Activated CD4-positive, CD25-positive, alpha-beta regulatory T cell treated with anti-CD3 and anti-CD28 coated beads, Interleukin-2, amount 50 U/mL, for 16 hours (primary cell): ENCODE results near the gene ASIC2.

Experiments used
- DNase-seq: peaks from one replicate; pipeline ENCODE4 v3.0.0-alpha.2; 2020; ENCODE audit warnings: low read depth, low spot score

ASIC2 gene

DNA sequence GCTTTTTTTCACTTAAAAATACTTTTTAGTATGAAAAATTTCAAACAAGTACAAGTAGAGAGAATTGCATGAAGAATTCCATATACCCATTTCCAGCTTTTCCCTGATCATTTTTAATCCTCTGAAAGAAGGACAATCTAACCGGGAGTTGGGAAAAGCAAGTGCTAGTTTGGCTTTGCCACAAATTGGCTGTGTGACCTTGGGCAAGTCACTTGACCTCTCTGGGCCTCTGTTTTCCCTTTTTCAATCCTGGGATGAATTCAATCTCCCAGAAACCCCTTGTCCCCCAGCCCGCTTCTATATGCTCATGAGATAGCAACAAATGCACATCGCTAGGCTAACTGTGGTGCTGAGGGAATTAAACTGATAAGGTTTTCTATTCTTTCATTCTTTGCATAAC, 49.4 kb downstream of the ASIC2 start:
- no peak for DNase-seq

DNA sequence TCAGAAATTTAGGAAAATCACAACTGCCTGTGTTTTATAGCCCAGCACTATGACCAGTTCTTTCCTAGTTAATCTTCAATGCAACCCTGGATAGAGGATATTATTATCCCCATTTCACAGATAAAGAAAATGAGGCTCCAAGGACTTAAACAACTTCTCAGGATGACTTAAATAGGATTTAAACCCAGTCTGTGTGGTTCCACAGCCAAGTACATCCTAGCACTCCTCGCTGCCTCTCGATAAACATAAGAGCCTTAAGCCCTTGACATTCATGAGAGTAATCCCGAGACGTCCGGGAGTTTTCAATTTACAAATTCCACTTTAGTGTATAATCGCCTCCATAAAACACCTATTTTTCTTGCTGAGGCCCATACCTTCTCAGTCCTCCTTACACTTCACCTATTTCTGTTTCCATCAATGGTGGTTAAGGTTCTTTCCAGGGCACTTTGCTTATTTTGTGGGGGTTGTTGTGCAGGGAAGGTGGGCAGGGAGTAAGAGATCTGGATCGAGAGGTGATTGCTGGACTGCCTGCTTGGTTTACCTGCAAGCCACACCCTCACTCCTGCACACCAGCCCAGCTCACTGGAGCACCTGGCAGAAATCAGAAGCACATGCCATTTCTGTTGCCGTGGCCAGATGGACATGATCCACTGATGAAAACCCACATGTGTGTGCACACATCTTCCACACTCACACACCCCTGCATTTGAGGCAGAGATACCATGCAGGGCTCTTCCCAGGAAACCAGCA, 50.5 kb downstream of the ASIC2 start:
- no peak for DNase-seq

DNA sequence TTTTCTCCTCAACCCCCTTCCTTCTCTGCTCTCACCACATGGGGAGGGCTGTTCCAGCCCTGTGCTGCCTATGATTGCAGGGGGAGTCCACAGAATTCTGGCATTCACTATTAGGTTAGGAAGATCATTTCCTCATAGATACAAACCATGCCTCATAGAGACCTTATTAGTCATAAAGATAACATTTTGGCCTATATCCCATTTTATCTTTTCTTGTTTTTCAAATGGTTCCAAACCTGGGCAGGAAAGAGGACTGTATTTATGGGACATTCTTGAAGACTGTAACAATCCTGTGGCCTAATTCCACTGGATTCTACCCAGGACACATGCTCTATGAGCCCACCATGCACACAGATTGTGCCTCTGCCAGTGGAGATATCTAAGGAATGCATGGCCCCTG, 51.7 kb downstream of the ASIC2 start:
- DNase-seq = no peak

DNA sequence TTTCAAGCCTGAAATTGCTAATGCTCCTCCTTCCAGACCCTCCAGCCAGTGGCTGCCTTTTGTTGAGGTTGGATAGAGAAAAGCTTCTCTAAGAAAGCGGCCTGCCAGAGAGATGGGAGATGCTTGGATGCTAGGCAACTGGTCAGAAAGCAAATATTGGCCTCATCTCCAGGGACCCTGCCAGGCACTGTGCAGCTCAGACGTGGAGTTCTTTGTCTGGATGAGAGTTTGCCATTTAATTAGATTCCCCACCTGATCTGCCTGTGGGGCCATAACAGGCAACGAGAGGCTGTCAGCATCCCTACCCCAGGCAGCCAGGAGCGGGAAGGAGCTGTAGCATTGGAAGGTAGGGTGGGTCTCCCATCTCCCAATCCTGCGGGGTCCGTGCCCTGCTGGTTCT, 52.7 kb downstream of the ASIC2 start:
- no peak for DNase-seq

DNA sequence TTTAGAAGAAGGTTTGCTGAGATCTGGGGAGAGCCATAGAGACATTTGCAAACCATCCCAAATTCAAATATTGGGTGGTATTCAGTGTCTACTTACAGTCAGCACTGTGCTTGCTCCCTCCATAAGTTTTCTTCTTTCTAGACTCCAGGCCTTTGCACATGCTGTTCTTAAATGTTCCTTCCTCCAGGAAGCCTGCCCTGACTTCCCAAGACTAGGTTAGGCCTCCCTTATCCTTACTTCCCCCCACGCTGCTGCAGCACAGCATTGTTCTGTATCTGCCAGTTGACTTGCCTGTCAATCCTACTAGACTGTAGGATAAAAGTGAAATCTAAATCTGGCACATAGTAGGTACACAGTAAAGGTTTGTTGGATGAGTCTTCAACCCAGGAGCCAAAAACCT, 53.4 kb downstream of the ASIC2 start:
- no peak for DNase-seq

DNA sequence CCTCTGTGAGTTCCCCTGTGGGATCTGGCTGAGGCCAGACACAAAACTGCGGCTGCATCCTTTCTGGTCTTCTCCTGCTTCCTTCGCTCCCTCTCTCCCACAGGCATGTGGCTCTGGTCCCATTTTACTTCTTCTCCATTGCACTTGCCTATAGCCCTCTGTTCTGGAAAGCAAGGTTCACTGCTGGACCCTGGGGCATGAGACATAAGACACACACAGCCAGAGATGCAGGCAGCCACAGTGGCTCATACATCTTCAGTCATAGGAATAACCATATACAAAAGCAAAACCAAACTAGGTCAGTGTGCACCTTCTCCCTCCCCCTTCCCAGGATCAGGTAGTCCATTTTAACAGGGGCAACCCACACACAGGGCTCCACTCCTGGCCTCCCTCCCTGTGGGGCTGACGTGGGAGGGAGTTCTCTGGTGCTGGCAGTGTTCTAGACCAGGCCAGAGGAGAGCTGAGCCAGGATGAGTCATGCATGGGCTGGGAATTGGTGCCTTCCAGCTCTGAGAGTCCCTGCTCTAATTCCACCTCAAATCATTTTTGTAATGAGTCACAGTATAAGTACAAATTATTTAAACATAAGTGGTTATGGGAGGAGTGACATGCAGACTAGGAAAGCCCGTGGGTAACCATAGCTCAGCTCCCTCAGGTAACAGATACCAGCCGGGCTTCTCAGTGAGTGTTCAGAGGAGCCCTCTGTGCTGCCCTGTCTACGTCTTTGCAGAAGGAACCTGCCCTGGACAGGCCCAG, 58.0 kb downstream of the ASIC2 start:
- no peak for DNase-seq

DNA sequence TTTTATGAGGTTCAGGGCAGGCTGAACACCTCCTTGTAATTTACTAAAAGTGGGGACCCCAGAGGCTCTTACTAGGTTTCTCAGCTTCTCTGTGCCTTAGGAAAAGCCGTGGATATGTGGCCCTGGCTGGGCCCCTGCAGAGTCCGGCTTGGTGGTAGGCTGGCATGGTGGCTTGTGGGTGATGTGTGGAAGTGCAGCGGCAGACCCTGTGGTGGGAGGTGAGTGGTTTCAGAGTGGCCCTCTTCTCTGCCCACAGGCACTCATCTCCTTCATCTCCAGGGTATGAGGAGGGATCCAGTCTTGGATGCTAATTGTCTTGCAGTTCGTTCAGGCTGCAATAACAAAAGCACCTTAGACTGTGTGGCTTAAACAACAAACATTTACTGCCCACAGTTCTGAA, 58.9 kb downstream of the ASIC2 start:
- DNase-seq = no peak

DNA sequence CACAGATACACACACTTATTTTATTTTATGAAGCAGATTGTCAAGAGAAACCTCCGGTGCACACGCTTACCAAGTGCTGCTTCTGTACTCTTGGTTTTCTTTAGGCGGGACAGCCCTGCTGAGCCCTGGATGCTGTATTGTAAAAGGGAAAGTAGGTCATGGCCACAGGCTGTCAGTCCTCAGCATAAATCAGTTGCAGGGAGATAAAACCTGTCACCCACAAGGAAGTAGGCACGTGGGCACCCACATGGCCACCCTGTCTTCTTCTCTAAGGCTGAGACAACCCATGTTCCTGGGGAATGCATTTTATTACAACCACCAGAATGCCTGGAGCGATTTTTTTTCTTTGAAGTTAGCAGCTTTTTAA, 59.3 kb downstream of the ASIC2 start:
- DNase-seq = no peak

DNA sequence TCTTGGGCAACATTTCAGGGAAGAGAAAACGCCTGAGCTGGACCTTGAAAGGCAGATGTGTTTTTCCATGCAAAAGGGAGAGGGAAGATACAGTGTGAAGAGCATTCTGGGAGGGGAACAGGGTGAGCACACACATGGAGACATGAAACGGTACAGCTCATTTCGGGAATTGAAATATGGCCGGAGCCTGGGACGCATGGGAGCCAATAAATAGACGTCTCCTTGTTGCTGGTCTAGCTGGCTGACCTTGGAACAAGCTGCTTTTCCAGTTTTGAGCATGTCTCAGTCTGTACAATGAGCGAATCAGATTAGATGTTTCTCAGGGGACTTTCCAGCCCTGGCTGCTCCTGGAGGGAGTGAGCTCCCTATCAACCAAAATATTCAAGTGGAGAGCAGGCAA, 63.6 kb downstream of the ASIC2 start:
- DNase-seq = no peak

DNA sequence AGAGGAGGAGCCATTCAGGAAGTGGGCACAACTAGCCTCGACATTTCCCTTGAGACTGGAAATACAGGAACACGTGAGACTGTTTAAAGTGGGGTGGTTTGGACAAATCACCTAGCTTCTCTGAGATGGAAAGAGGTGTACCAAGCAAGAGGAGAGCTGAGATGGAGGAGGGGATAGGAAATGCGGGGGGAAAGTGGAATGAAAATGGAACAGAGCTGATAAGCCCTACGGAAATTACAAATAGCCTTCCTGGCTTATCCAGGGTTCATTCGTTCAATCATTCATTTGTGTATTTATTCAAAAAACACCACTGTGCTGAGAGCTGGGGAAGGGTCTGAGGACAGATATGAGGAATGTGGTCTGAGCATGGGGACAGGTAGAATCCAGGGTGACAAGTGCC, 64.1 kb downstream of the ASIC2 start:
- no peak for DNase-seq

DNA sequence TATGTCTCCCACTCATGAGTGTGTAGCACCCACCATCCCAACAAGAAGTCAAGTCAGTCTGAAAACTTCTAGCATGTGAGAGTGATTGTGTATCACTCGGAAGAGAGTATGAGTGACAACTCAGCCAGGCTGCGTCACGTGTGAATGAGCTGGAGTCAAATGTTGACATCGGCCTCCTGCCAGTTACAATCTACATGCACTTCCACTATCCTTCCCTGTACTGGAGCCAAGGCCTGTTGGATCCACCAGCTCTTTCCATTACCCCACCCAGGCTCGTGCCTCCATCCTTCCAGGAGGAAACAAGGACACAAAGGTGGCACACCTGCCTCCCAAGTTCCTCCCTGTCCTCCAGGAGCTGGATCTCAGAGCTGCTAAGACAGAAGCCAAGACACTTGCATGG, 64.5 kb downstream of the ASIC2 start:
- DNase-seq = no peak

DNA sequence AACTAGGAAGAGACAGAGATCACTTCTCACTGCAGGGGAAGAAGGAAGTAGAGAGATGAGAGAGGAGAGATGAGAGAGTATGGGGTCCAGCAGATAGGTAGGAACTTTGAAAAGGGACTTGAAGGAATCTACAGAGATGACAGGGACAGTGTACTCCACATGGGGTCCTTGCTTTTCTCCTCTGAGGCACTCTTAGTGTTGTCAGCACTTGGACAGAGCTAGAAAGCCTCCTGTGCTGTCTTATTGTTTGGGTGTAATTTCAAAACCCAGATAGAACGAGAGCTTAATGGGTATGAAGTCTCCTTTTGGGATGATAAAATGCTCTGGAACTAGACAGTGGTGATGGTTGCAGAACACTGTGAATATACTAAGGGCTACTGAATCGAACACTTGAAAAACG, 65.2 kb downstream of the ASIC2 start:
- no peak for DNase-seq

DNA sequence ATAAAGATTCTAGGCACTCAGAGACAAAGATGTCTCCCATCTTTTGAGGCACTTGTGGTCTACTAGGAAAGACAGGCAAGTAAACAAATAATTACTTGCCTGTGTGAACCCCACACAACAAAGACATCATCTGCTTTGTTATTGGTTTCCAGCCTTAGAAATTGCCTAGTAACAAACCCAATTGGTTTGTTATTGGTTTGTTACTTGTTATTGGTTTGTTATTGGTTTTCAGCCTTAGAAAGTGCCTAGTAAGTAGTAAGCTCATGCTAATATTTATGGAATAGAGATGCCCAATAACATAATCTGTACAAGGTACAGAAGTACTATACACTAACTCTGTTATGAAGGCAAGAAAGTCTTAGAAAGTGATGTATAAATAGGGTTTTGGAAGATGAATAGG, 67.1 kb downstream of the ASIC2 start:
- DNase-seq = no peak

DNA sequence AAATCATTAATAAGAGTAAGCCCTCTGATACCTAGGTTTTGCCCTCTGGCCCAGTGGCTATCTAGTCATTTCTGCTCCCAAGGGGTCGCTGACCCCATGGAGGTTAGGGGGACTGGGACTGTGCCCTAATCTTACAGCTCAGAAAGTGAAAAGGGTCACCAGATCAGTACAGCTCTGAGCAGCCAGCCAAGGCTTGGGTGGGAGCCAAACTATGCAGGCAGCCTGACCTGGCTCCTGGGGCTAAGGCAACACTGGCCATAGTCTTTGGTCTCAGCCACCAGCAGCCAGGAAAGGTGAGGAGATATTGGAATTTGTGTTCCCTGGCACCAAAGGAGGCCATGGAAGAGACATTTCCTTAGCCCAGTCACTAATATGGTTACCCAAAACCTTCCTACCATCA, 67.6 kb downstream of the ASIC2 start:
- DNase-seq = no peak

DNA sequence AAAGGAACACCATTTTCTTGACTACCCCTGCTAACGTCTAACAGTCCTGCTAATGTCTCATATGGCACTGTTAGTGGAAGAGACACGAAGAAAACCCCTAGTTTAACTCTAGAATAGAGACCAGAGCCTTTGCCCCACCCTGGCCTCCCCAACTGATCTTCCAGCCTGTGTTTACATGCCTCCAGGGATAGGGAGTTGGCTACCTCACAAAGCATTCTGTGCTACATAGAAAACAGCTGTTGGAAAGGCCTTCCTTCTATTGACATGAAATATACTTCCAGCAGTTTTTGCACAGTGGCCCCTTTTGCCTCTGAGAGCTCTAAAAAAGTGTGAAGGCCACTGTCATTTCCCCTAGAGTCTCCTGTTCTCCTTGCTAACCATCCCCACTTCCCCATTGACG, 73.1 kb downstream of the ASIC2 start:
- DNase-seq = no peak

DNA sequence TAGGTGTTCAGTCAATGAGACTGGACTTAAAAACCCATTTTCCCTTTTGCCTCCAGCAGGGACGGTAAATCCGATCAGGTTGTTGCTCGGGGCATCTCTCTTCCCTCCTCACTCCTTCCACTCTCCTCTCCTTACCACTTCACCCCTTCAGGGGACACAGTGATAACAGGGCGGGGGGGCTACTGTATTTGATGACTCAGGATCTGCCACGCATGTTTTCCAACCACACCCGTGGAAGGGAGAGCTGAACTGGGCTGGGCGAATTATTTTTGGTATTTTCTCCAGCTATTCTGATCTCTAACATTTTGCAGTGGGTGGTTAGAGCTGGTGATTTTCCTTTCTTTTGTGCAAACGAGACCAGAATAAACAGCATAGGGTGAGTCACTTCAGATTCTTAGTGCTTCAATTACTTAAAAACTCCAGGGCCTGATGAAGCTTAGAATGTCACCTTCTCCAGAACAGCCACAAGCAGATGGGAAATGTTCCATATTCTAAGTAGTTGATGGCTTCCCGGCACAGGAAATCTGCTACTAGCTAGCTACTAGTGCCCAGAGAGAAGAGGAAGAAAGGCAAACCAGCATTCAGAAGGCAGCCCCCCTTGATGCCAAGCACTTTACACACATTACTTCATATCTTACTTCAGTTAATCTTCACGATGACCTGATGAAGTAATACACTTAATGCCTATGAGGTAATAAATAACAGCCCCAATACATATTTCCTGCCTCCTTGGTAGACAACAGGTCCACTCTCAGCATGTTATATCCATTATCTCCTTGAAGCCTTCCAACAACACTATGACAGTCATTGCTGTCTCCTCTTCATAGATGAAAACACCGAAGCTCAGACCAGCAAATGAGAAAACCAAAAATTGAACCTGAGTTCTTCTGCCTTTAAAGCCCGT, 74.1 kb downstream of the ASIC2 start:
- no peak for DNase-seq

DNA sequence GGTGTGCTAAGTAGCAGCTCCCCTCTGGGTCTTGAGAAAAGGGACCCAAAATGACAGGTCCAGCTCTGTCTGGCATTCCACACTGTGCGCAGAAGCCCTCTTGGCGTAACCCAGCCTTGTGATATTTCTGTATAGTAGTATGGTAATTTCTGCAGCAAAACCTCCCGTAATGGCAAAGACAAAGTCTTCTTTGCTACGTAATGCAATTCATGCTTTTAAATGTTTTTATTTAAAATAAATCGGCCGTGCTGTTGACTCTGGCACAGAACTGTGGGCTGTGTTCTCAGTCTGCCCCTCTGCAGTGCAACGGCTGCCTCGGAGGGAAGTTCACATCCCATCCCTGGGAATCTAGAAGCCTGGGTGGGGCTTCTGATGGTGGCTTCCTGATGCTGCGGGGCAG, 75.2 kb downstream of the ASIC2 start:
- DNase-seq = no peak

DNA sequence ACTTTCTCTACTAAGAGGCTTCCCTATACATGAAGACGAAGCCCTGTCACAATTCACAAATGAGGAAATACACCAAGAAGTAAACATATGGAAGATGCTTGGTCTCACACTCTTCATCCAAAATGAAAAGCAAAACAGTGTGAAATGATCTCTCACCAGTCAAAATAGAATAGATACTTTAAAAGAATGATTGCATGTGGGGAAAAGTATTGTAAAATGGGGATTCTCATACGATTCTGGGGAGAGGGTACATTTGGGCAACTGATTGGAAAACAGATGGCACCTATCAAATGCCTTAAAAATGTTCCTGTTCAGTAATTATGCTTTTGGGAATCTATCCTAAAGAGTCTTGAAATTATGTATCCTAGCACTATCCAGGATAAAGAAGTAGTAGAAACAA, 78.1 kb downstream of the ASIC2 start:
- no peak for DNase-seq

DNA sequence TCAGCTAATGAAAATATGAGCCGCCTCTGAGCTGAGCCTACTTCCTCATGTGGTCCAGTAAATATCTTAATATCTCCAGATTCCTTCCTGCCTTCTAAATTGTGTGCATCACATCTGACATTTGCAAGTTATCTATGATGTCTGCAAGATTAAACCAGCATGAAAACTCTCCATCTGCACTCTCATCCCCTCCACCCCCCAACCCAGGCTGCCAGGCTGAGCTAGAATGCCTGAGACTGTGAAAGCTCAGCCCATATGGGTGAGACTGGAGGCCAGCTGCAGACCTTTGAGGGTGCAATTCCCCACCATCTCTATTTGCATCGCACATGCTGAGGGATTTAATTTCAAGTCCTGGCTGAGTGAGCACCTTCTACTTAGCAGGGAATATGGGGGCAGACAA, 82.8 kb downstream of the ASIC2 start:
- DNase-seq = no peak

DNA sequence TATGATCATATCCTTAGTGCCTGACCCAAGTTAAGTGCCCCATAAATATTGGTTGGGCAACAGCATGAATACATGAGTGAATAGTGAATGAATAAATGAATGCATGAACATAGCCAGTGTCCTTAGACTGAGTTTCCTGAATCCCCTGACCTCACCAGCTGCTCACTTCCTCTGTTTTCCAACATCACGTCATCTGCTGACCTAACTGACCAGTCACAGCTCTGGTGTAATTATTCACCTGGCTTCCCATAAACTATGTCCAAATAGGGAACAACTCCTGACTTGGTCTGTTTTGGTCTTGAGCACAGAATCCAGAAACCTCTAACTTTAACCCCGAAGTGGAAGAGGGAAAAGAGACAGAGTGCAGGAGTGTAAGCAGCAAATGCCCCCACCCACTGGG, 83.4 kb downstream of the ASIC2 start:
- no peak for DNase-seq

DNA sequence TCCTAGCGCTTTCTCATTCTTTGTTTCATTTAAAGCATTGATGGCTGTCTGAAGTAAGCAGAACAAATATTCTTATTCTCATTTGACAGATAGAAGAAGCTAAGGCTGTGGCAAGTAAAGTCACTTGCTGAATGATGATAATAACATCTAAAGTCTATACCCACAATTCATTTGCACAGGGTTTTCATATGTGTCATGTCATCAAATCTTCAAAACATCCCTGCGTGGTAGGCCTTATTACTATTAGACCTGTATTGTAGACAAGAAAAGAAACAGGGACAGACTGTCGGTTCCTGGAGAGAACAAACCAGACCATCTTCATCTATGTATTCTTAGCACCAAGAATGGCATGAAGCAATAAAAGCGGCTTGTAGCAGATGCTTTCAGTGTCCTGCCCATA, 85.9 kb downstream of the ASIC2 start:
- DNase-seq = no peak

DNA sequence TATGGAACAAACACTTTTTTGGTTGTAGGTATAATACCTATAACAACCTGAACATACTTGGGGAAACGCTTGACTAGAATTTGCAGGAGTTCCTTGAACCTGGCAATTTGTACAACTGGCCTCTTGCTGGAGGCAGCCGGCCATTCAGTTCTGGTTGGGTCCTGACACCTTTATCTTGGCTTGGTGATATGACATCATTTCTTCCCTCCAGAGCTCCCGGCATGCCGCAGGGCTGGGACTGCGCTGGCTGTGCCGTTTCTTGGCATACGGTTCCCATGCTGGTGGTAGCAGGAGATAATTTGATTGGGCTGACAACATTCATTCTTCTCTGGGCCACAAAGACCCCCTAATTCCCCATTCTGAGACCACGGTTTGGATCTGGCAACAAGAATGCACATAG, 87.5 kb downstream of the ASIC2 start:
- DNase-seq = no peak

DNA sequence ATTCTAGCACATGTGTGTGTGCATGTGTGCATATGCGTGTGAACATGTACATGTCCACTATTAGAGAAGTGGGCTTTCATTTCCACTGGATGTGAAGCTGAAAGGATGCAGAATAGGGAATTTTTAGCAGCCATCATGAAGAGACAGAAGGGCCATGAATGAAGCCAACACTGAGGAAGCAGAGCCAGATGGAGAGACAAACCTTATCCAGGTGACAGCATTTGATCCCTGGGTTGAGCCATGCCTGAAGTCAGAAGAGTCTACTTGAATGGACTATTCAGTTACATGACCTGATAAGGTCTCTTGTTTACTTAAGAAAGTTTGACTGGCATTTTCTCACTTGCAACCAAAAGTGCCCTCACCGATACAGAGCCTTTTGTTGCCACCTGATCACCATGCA, 88.4 kb downstream of the ASIC2 start:
- no peak for DNase-seq
